Activated CD4-positive, CD25-positive, alpha-beta regulatory T cell treated with anti-CD3 and anti-CD28 coated beads, Interleukin-2, amount 50 U/mL, for 72 hours (primary cell): ENCODE measurements around the gene HOXA4.

Experiments used
- DNase-seq: peaks from one replicate; pipeline ENCODE4 v3.0.0; 2021

HOXA4 gene

GRCh38 chr7:27115221-27116026 lies 15.1 kb downstream of the HOXA4 start:
- no peak for DNase-seq

GRCh38 chr7:27114881-27115220 lies 15.7 kb downstream of the HOXA4 start:
- no peak for DNase-seq

DNA sequence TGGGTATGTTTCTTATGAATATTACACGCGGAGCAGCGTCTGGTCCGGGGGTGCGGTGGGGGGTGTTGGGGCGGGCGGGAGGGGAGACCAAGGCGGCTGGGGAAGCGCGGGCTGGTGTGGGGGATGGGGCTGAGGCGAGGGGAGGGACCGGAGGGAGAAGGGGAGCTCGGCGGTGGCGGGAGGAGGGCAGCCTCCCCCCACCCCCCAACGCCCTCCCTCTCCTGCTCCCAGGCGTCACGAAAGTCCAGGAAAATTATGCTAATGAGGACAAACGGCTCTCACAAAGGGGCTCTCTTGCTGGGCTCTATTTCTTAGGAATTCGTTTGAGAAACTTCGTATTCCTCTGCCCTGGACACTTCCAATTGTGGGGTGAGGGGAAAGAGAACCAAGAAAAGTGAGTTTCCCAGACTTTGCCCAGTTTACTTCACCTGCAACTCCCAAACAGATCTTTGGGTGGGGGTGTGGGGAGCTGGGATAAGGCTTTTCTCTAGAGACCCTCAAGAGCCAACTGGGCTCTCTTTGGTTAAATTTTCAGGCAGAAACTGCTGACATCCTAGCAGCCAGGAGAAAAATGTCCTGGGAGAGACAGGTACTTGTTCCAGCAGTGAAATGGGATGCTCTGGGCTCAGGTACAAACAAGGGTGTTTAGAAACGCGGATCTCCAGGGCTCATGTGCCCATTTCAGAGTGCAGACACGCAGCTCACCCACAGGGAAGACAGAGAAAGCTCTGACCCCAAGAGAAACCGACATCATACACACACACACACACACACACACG lies 16.4 kb downstream of the HOXA4 start:
- DNase-seq, result no peak

DNA sequence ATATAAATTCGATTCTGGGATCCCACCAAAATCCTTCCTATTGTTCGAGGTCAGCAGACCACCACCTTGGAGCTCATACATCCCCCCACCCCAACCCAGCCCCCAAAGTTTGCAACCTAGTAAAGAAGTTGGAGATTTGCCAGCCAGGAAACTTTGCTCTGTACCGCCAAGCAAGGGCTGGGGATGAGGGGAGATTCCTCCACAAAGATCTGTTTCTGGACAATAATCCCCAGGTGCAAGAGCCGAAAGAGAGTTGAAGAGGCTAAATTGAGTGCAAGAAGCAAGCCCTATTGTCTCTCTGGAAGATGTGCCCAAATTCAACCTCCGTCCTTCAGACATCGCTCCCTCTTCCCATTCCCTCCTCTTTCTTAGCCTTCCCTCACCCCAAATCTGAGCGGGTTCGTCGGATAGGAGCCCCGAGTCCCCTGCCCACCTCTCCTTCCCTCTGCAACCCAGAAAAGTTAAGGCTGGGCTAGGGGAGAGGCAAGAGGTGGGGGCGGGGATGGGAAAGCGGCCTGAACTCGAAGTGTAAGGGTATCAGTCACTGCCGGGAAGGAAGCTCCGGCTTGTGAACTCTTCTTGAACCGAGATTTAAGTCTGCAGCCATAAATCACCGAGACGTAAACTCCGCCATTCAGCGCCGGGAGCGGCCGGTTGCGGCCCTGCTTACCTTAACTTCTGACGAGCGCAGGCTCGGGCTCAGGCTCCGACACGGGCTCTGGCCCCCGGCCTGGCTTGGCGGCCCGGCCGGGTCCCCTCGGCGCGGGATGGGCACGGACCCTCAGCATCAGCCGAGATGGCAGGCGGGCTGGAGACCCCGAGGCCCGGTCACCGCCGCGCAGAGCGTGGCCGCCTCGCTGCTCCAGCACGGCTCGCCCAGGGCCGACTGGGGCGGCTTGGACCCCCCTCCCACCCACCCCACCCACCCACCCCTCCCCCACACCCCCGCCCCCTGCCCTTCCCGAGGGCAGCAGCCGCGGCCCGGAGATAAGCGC lies 17.3 kb downstream of the HOXA4 start:
- DNase-seq, result no peak

DNA sequence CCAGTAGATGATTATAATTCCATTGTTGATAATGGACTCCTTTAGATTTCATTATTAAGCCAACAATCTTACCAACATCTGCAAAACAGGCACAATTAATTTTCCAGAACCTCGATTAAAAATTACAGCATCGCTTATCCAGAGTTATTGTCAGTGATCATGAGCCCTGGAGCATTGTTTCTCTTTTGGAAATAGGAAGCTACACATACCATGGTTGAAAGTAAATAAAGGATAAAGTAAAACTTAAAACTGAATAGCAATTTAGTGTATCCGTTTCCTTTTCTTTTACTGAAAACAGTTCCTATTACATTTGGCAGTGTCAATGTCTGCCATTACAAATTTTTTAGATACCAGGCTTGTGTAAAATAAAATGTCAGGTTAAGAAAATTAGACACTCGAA lies 18.2 kb downstream of the HOXA4 start:
- no peak for DNase-seq

DNA sequence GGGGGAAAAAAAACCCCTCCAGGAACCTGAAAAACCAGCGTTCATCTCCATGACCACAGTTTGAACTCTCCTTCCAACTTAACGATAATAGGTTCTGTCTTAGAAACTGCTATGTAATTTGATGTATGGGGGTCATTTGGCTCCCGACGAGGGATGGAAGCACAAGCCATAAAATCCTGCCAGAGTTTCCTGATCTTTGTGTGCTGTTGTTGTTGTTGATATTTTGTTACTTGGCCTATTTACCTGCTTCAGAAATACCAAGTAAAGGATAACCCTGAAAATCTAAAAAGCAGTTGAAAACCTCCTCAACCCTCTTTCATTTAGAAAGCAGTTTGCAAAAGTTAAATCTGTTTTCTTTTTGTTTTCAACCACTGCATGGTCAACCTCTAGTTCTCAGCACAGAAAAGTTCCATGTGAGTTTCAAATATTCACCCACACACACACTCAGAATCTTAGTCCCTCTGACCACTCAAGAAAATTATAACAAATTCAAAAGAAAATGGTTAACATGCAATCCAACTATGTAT lies 18.7 kb downstream of the HOXA4 start:
- no peak for DNase-seq

- no peak for DNase-seq
Measured at GRCh38 chr7:27111042-27111750, 19.4 kb downstream of the HOXA4 start.

DNA sequence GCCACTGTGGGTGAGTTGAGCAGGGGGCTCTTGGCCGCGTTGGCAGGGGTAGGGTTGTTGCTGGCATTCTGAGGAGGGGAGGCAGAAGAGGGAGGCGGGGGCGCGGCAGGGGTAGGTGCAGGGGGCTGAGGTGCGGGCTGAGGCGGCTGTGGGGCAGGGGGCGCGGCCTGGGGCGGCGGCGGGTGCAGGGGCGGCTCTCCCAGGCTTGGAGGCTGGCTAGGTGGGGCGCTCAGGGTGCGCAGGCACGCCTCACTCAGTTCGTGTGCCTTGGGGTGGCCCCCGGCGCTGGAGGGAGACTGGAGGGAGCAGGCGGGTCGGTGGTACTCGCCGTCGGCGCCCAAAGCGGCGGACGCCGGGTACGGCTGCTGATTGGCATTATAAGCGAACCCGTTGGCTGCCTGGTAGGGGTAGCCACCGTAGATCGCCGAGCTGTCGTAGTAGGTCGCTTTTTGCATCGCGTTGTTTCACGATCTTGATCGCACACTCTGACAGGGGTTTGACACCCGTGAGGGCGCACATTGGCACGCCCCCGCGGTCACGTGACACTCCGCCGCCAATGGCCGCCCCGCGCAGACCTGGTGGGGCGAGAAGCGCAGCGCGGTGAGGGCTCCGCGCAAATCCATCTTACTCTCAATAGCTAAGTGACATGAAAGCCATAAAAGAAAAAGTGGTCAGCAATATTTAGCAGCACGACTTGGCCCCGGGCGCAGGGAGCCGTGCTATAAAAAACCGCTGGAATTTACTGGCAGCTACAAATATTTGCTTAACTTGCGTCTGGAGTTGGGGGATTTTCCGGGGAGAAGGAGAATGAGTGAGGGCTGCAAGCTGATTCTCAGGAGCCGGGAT lies 20.1 kb downstream of the HOXA4 start:
- no peak for DNase-seq

- DNase-seq, result no peak
Measured at GRCh38 chr7:27109466-27110185, 20.9 kb downstream of the HOXA4 start.

DNA sequence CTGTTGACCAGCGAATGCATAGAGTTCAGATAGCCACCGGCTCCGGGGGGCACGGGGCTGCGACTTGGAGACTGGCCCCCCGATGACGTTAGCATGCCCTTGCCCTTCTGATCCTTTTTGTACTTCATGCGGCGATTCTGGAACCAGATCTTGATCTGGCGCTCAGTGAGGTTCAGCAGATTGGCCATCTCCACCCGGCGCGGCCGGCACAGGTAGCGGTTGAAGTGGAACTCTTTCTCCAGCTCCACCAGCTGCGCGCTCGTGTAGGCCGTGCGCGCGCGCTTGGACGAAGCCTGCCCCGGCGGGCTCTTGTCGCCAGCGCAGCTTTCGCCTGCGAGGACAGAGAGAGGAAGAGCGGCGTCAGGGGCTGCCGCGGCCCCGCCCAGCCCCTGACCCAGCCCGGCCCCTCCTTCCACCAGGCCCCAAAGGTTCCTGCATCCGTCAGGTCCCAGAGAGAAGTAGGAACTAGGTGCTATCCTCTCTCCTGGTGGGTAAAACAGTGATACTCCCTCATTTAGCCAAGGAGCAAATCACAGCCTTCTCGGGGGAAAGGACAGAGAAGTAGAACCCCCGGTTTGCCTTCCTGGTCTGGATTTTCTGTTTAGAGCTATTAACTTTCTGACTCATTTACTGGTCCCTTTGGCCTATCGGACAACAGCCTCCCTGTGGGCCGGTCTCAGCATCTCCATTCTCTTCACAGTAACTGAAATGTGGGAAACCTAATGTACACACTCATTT lies 22.0 kb downstream of the HOXA4 start:
- no peak for DNase-seq

GRCh38 chr7:27107391-27108381 lies 22.9 kb downstream of the HOXA4 start:
- DNase-seq, result no peak

- no peak for DNase-seq
Measured at GRCh38 chr7:27106901-27107240, 23.7 kb downstream of the HOXA4 start.

DNA sequence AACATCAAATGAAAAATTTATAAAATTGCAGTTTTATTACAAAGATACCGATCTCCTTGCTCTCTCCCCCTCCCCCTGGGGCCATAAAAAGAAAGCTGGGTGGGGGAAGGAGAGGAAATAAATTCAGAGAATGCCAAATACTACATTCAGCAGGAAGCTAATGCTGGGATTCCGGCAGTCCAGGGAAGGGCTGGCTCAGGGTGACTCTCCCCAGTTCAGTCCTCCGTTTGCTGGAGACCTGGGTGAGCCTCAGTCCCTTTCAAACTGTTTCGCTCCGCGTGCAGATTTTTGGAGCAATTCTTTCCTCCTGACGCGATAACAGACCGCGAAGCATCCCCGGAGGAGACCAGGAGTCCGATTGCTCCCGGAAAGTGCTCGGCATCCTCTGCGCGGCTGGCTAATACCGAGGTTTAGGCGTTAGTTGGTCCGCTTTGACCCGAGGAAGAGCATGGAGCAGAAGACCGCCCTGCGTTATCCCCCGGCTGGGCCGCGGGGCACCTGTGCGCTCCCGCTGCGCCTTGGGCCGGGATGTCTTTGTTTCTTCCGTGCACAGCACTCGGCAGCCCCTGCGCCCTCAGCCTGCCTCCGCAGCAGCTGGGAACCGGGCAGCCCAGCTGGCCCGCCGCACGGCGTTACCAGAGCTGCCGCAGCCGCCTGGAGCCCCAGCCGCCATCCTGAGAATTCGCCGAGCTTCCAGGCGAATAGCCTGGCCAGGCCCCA lies 24.2 kb downstream of the HOXA4 start:
- no peak for DNase-seq

DNA sequence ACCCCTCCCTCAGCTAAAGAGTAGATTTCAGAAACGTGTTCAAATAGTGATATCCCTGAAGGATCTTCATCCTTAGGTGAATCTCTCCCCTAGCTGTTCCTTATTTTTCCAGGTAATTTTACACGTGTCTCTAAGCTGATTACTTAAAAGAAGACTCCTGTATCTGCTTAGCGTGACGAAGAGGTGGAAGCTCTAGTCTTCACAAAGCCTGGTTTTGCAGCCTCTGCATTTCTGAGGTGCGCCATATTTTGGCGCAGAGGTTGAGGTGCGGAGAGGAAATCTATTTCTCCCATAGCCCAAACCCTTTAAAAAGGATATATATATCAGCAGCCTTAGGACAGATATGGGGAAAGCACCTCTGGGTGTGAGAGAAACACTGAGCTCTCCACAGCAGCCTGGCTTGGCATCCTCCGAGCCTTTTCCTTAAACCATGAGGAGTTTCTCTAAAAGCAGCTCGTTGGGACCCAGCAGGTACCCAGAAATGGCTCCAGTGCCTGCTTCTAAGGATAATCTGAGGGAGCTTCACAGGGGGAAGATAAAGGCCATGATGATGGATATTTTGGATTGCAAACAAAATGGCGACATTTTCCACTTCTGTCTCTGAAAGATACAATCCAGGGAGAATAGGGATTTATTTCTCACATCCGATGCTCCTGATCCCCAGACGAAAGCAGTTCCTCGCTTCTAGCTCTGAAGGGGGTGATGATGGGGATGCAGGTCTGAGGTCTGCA lies 25.1 kb downstream of the HOXA4 start:
- no peak for DNase-seq

DNA sequence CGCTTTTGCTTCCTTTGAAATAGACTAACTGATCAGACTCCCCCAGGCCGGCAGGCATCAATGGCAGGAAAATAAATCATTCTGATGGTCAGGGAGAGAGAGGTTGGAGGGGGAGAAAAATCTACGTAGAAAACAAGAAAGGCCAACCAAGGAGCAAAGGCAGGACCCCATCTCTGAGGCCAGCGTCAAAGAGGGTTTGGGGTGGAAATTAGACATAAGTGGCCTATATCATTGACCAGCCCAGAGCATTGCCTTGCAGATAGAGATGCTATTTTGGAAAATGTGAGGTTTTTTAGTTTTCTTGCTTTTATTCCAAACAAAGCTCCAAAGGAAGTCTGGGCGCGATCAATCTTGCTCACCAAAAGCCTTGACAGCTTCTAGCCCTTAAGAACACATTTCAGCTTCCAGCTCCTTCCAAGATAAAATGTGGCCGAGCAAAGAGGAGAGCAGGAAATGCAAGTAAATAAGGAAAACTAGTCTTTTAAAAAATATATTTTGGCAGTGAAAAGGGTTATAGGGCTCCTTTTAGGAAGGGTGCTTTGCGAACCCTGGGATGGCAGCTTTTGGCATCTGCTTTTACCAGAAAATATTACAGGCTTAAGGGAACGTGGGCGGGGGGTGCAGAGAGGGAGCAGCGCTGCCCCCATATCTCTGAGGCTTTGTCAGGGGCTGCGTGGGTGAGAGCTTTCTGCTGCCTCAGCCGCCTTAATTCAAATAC lies 26.1 kb downstream of the HOXA4 start:
- DNase-seq, result no peak

DNA sequence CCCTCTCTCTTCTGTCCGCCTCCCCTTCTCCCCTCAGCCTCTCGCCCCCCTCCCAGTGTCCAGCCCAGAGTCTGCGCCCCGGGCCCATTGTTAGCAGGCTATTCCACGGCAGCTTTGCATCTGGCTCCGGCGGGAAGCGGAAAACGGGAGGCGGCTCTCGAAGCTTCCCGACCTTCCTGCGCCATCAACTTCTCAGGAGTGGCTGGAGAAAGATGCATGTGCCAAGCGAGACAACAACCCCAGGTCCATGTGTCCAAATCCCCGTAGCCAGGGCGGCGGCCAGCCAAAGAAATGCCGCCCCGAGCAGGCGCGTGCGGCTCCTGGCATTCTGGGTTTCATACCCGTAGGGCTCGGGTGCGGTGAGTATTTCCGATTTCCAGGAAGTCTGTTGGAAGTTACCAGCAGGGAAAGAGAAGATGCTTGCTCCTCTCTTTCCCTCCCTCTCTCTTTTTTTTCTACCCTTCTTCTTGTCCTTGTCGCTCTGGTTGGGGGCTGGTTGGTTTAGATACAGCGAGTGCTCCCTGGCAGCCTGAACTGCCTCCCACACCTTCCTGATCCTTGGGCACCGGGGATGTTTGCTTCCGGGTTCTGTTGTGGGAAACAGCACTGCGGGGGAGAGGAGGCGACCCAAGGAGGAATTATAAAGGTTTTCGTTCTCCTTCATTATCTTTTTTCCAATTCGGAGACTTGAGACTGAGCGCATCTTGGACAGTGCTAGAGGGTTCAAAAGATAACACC lies 26.9 kb downstream of the HOXA4 start:
- DNase-seq, result no peak
